Omental fat pad (tissue), 4 donors: ENCODE data around the gene JAML. TPM values are rescaled to one million over a fixed set of nuclear protein-coding genes. Genes with fewer than 3 reads are reported as not detected.
"Not testable (repeated sequence)": the region's sequence is repeated elsewhere in the genome, so short reads cannot be mapped to it uniquely, and the experiment has no call there.

ENCODE experiments used
- ATAC-seq: fragments of 150-250 bp; one replicate; pipeline ENCODE4 v1.9.1; 2016; ENCODE audit warnings: mild to moderate bottlenecking, moderate library complexity; ENCODE audit not compliant: low FRiP score
- DNase-seq: peaks from one replicate; pipeline ENCODE4 v3.0.0-alpha.2; 2019; ENCODE audit warnings: low spot score
- CTCF ChIP-seq, 3 donors: fragments of 450-650 bp; IDR thresholded peaks; one replicate each; pipeline ENCODE4 v1.5.1; 2016 to 2017; ENCODE audit warnings: antibody characterized with exemption in 3 of 3, mild to moderate bottlenecking in 3 of 3, moderate library complexity in 2 of 3
- total RNA-seq, 4 donors: library from RNA; depleted of rRNA; stranded (reverse); fragments of >200 nt; gene quantifications; one replicate each; pipeline ENCODE4 v1.1.0, GENCODE V29; 2016

Gene JAML
- total RNA-seq, 4 donors from 2014 or later, result 9.9 to 35.9 (median 13.7) TPM

- no peak for ATAC-seq
- no peak for TF ChIP-seq CTCF (IDR thresholded peaks at IDR 0.05)
These were observed 38.3 kb downstream of the JAML start for GRCh38 chr11:118186346-118187107.

GRCh38 chr11:118184784-118185579 lies 39.8 kb downstream of the JAML start:
- TF ChIP-seq CTCF (IDR thresholded peaks at IDR 0.05), result no peak
- DNase-seq (no peak), ATAC-seq (no peak)

More at GRCh38 chr11:118186346-118187107, 38.3 kb downstream of the JAML start:
- no peak for DNase-seq

GRCh38 chr11:118183691-118184090 lies 41.1 kb downstream of the JAML start:
- ATAC-seq, DNase-seq: not testable (repeated sequence)

GRCh38 chr11:118180300-118180703 lies 44.5 kb downstream of the JAML start:
- ATAC-seq (no peak), DNase-seq (no peak)
- TF ChIP-seq CTCF (IDR thresholded peaks at IDR 0.05), result no peak

GRCh38 chr11:118176778-118177134 lies 48.1 kb downstream of the JAML start:
- ATAC-seq (no peak), DNase-seq (no peak)
- TF ChIP-seq CTCF (IDR thresholded peaks at IDR 0.05), result no peak

GRCh38 chr11:118175993-118176777 lies 48.6 kb downstream of the JAML start, which contains the start of gene SCN2B:
Gene SCN2B, minus strand, starts transcription at chr11:118176639. Its CDS starts 208 bp downstream, at chr11:118176431.
- DNase-seq (no peak), ATAC-seq (no peak)
- TF ChIP-seq CTCF (IDR thresholded peaks at IDR 0.05), result no peak
